Superior temporal gyrus (tissue), 1 donor: ENCODE results near the gene CTCFL.
A peak's percentile ranks its signal among the peaks of the same experiment; 100 is the strongest.

ENCODE experiments used
- DNase-seq: peaks from one replicate; pipeline ENCODE4 v3.0.0-alpha.2; 2016; ENCODE audit errors: extremely low spot score

Gene CTCFL

GRCh38 chr20:57467742-57468141, 57.2 kb downstream of the CTCFL start:
- no peak for DNase-seq

GRCh38 chr20:57465943-57466342, 59.0 kb downstream of the CTCFL start:
- no peak for DNase-seq

- DNase-seq: no peak
These were observed 59.5 kb downstream of the CTCFL start for GRCh38 chr20:57465486-57465885.

GRCh38 chr20:57464642-57465211, 60.2 kb downstream of the CTCFL start:
- DNase-seq: no peak

- no peak for DNase-seq
These were observed 62.2 kb downstream of the CTCFL start for GRCh38 chr20:57462781-57463180.

GRCh38 chr20:57461726-57462125, 63.2 kb downstream of the CTCFL start:
- no peak for DNase-seq

GRCh38 chr20:57460781-57461465, 64.0 kb downstream of the CTCFL start:
- no peak for DNase-seq

GRCh38 chr20:57459897-57460296, 65.0 kb downstream of the CTCFL start:
- DNase-seq: no peak

GRCh38 chr20:57459278-57459677, 65.7 kb downstream of the CTCFL start:
- no peak for DNase-seq

GRCh38 chr20:57458400-57459160, 66.4 kb downstream of the CTCFL start:
- peak; percentile 76 for DNase-seq

GRCh38 chr20:57457243-57458095, 67.5 kb downstream of the CTCFL start:
- no peak for DNase-seq

- no peak for DNase-seq
These were observed 68.8 kb downstream of the CTCFL start for GRCh38 chr20:57456116-57456515.

- DNase-seq: no peak
These were observed 69.6 kb downstream of the CTCFL start for GRCh38 chr20:57455386-57455785.

GRCh38 chr20:57451795-57452661, 72.9 kb downstream of the CTCFL start:
- no peak for DNase-seq

GRCh38 chr20:57451431-57451794, 73.5 kb downstream of the CTCFL start:
- no peak for DNase-seq

- DNase-seq: no peak
These were observed 74.0 kb downstream of the CTCFL start for GRCh38 chr20:57450931-57451330.

- DNase-seq: no peak
These were observed 74.5 kb downstream of the CTCFL start for GRCh38 chr20:57450419-57450818.

- DNase-seq: no peak
These were observed 75.3 kb downstream of the CTCFL start for GRCh38 chr20:57449398-57450354.

- no peak for DNase-seq
These were observed 76.1 kb downstream of the CTCFL start for GRCh38 chr20:57448764-57449354.
